ENCODE data around the gene FAM136A. TPM values are rescaled to one million over a fixed set of nuclear protein-coding genes. Genes with fewer than 3 reads are reported as not detected.

FAM136A gene
- total RNA-seq, result 100 to 1,000 TPM; 115 TPM

DNA sequence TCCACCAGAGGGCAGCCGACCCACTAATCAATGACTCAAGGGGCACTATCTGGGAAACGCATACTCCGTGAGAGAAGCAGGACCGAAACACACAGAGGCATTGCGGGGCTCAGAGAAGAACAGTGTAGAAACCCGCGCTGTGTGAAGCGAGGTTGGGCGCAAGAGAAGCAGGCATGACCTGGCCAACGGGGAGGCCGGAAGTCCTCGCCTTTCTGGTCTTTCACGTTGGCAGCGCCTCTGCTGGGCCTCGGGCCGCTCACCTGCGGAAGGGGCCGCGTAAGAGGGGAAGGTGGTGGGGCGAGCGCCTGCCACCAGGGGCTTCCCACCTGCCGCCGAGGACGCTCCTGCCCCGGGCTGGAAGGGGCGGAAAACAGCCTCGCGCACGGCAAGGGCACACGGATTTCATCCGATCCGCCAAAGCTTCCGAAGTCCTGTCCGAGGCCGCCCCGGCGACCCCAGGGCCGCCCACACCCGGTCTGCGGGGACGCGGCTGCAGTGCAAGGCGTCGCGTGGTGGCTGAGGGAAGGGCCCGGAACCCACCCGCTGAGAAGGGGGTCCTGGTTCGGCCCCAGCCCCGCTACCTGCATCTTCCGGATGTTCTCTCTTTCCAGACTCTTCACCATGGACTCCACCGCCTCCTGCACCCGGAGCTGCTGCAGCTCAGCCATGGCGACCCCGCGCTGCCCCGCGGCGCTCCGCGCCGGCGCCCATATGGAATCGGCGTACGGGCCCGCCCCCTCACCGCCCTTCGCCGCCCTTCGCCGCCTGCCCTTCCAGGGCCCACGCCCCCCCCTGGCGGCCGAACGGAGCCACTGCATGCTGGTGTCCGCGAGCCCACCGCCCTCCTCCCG is at the start of gene FAM136A:
FAM136A (minus strand) TSS at position 724 of the 851 bp plus-strand sequence; CDS start at position 668, 56 bp downstream.
- Mint-ChIP-seq H3K4me1 (peaks cover 32% of the 10 kb centered on the region), H3K27ac (peak within 1 kb of the TSS; percentile 91)

DNA sequence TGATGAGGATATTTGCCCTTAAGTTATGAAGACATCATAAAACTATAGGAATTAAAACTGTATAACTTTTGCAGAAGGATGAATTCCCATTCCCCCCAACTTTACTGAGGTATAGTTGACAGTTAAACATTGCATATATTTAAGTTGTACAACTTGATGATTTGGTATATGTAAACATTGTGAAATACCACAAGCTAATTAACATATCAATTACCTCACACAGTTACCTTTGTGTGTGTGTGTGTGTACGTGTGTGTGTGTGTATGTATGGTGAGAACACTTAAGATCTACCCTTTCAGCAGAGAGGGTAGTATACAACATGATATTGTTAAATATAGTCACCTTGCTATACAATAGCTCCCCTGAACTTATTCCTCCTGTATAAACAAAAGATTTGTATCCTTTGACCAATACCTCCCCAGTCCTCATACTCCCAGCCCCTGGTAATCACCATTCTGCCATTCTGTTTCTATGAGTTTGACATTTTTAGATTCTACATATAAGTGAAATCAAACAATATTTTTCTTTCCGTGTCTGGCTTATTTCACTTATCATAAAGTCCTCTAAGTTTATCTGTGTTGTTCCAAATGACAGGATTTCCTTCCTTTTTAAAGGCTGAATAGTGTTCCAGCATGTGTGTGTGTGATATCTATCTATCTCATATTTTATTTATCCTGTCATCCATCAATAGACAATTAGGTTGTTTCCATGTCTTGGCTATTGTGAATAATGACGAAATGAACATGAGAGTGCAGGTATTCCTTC is 48.2 kb upstream of the FAM136A start:
- Mint-ChIP-seq H3K4me3 (no peak overlapping the region), H3K4me1 (no peaks in the 10 kb centered on the region), H3K27ac (no peak overlapping the region), H3K36me3 (no peaks in the 10 kb centered on the region), H3K27me3 (peaks cover 9% of the 10 kb centered on the region), H3K9me3 (no peaks in the 10 kb centered on the region)
- no peak for DNase-seq

More for the DNA sequence above, at the start of gene FAM136A:
- no peaks in the 10 kb centered on the region for H3K27me3 Mint-ChIP-seq
- H3K4me3 Mint-ChIP-seq, result peak within 1 kb of the TSS; percentile 86
- H3K9me3 Mint-ChIP-seq, result peaks cover 1% of the 10 kb centered on the region
- DNase-seq, result peak; percentile 93
- peaks cover 32% of the 10 kb centered on the region for H3K36me3 Mint-ChIP-seq

DNA sequence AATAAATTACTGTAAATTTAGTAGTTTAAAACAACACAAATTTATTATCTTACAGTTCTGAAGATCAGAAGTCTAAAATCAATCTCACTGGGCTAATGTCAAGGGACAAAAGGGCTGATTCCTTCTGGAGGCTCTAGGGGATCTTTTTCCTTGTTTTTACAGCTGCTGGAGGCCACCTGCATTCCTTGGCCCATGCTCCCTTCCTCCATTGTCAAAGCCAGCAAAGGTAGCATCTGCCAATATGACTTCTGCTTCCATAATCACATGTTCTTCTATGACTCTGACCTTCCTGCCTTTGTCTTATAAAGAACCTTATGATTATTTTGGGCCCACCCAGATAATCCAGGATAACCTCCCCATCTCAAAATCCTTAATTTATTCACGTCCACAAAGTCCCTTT is 46.0 kb upstream of the FAM136A start:
- DNase-seq, result no peak
- Mint-ChIP-seq H3K27me3 (peaks cover 9% of the 10 kb centered on the region), H3K4me3 (no peak overlapping the region), H3K36me3 (no peaks in the 10 kb centered on the region), H3K27ac (no peak overlapping the region), H3K9me3 (no peaks in the 10 kb centered on the region), H3K4me1 (no peaks in the 10 kb centered on the region)

DNA sequence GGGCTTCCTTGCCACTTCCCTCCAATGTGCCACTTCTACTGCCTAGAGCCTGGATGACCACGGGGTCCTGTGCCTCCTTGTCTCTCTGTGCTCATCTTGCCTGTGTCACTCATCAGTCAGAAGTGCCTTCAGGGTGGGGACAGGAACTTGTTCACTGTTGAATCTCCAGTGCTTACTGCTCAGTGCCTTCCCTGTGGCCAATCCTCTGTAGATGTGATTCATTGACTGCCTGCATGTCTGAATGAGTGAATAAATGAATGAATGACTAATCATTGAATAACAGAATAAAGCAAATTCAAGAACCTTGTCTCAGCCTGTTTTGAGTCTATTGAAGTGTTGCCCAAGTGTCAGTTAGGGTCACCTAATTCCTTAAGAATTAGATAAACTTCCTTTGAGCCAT is 42.3 kb upstream of the FAM136A start:
- Mint-ChIP-seq H3K4me3 (no peak overlapping the region), H3K9me3 (no peaks in the 10 kb centered on the region), H3K27me3 (no peaks in the 10 kb centered on the region), H3K27ac (no peak overlapping the region), H3K4me1 (peaks cover 2% of the 10 kb centered on the region), H3K36me3 (no peaks in the 10 kb centered on the region)
- DNase-seq, result no peak

DNA sequence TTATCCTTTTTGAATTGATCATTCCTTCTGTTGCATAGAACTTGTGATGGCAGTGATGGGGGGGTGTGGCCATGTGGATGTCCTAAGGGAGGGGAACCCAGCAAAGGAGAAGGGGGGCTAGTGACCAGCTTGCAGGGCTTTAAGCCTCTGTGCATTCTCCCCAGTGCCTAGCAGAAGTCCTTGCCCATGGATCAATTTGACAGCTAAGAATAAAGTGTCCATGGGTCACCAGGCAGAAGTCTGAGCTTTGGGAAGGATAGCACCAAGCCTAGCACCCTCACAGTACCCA is 39.6 kb upstream of the FAM136A start:
- Mint-ChIP-seq H3K4me1 (peaks cover 2% of the 10 kb centered on the region), H3K36me3 (no peaks in the 10 kb centered on the region)

DNA sequence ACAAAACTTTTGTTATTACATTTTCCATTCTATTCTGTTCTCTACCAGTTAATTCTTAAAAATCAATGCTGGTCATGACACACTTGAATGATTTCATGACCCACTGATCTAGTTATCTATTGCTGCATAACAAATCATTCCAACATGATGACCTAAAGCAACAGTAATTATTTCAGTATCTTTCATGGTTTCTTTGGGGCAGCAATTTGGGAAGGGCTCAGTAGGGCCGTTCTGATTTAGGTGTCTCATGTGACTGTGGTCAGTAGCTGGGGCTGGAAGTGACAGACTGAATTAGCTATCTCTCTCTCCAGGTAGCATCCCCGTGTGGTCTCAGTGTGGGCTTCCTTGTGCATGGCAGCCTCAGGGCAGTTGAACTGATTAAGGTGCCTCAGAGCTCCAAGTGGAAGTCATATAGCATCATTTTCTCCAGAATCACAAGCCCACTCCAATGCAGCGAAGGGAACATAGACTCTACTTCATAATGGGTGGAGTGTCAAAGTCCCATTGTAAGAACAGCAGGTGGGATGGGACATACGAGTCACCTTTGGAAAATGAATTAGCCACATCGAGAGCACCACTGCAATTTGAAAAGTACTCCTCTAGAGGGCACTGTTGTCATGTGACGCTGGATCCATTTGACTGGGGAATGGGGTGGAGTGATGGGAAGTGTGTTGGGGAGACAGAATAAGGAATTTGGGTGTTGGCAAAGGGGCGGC is 39.1 kb upstream of the FAM136A start:
- no peak overlapping the region for H3K27ac Mint-ChIP-seq
- H3K4me1 Mint-ChIP-seq, result peaks cover 2% of the 10 kb centered on the region
- H3K36me3 Mint-ChIP-seq, result no peaks in the 10 kb centered on the region
- no peaks in the 10 kb centered on the region for H3K27me3 Mint-ChIP-seq
- peak; percentile 14 for DNase-seq
- no peak overlapping the region for H3K4me3 Mint-ChIP-seq
- no peaks in the 10 kb centered on the region for H3K9me3 Mint-ChIP-seq

More for the DNA sequence above, 39.6 kb upstream of the FAM136A start:
- DNase-seq, result no peak
- Mint-ChIP-seq H3K9me3 (no peaks in the 10 kb centered on the region), H3K27ac (no peak overlapping the region), H3K4me3 (no peak overlapping the region), H3K27me3 (no peaks in the 10 kb centered on the region)

DNA sequence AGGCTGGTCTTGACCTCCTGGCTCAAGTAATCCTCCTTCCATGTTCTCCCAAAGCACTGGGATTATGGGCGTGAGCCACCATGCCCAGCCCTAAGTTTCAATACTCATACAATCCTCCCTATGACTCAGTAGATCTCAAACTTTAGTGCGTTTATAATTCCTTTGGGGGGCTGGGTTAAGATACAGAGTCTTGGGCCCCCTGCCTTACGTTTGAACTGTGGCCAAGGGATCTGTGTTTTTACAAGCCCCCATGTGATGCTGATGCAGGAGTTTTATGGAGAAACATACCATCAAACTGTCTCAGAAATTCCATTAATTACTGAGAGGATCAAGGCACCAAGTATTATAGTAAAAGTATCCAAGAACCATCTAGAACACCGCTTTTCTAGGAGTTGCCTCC is 38.2 kb upstream of the FAM136A start:
- Mint-ChIP-seq H3K4me3 (no peak overlapping the region), H3K27me3 (no peaks in the 10 kb centered on the region), H3K27ac (no peak overlapping the region), H3K36me3 (no peaks in the 10 kb centered on the region), H3K9me3 (no peaks in the 10 kb centered on the region), H3K4me1 (peaks cover 2% of the 10 kb centered on the region)
- DNase-seq, result no peak

DNA sequence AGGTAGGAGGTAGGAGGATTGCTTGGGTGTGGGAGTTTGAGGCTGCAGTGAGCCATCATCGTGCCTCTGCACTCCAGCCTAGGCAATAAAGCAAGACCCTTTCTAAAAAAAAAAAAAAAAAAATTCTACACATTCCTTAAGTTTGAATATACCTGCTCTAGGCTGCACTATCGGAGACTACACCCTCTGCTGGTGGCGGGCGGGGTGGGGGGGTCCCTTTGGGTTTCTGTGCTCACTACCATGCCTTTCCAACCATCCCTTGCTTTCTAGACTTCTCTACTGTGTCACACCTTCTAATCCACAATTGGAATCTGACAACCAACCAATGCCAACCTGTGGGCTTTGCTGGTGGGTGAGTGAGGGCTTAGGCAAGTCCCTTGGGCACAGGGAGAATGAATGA is 34.7 kb upstream of the FAM136A start:
- H3K4me3 Mint-ChIP-seq, result no peak overlapping the region
- H3K36me3 Mint-ChIP-seq, result no peaks in the 10 kb centered on the region
- H3K4me1 Mint-ChIP-seq, result peaks cover 2% of the 10 kb centered on the region
- H3K27me3 Mint-ChIP-seq, result no peaks in the 10 kb centered on the region
- H3K9me3 Mint-ChIP-seq, result no peaks in the 10 kb centered on the region
- no peak overlapping the region for H3K27ac Mint-ChIP-seq
- no peak for DNase-seq

DNA sequence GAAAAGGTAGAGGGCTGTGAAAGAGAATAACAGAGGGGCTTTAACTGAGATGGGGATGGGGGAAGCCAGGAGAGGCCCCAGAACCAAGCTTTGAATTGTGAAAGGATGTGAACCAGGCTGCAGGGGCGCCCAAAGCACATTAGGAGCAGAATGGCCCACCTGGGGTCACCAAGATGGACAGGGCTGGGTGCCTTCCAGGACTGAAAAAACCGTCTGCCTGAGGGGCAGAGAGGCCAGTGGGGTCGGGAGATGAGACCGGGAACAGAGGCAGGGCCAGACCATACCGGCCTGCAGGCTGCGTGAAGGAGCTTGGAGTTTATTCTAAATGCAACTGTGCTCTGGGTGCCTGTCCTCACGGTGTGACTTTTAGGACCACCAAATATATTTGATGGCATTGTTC is 29.1 kb upstream of the FAM136A start:
- no peak for DNase-seq
- Mint-ChIP-seq H3K27me3 (no peaks in the 10 kb centered on the region), H3K4me1 (no peaks in the 10 kb centered on the region), H3K36me3 (no peaks in the 10 kb centered on the region), H3K27ac (peak overlapping the region; percentile 40), H3K9me3 (no peaks in the 10 kb centered on the region), H3K4me3 (no peak overlapping the region)

DNA sequence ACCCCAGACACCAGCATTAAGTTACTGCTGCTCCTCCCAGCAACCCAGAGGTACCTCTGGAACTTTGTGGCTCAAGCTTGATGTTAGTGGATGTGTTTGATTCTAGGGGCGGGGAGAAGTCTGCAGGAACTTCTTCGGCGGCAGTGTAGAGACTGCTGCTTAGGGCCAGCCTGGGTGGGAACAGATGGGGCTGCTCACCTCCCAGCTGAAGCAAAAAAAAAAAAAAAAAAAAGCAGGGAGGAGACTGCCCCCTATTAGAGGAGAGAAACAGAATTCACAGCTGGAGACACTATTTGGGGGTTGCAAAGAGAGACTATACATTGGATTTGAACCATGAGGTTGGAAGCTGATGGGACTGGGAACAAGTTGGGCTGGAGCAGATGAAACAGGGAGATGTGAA is 28.6 kb upstream of the FAM136A start:
- DNase-seq, result no peak
- Mint-ChIP-seq H3K9me3 (no peaks in the 10 kb centered on the region), H3K27me3 (no peaks in the 10 kb centered on the region)

DNA sequence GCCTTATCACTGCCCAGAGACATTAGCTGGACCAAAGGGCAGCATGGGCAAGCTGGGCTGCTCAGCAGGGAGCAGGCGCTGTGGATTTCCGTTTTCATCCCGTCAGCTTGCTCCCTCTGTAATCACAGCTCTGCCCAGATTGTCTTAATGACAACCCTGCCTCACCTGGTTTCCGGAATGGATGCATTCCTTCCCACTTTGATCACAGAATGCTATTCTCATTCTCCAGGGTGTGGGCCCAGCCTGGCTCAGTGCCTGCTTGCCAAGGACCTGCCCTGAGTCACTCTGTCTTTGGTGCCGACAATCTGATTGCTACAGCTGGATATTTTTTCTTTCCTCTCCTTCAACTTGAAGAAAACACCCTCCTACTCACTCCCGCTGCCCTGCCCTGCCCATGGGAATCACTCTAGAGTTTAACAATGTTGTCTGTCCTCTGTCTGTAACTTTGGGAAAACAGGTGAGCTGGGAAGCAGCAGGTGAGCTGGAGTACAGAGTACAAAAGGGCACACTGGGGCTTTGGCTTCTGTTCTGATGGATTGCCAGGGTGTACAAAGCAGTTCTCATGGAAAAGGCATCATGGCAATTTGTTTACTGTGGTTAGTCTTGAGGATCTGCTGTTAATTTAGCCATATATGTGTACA is 27.2 kb upstream of the FAM136A start:
- Mint-ChIP-seq H3K27ac (no peak overlapping the region), H3K9me3 (no peaks in the 10 kb centered on the region), H3K4me1 (no peaks in the 10 kb centered on the region), H3K27me3 (no peaks in the 10 kb centered on the region), H3K36me3 (no peaks in the 10 kb centered on the region), H3K4me3 (no peak overlapping the region)
- no peak for DNase-seq

More for the DNA sequence above, 28.6 kb upstream of the FAM136A start:
- no peaks in the 10 kb centered on the region for H3K36me3 Mint-ChIP-seq
- H3K4me1 Mint-ChIP-seq, result no peaks in the 10 kb centered on the region
- no peak overlapping the region for H3K4me3 Mint-ChIP-seq
- H3K27ac Mint-ChIP-seq, result no peak overlapping the region

DNA sequence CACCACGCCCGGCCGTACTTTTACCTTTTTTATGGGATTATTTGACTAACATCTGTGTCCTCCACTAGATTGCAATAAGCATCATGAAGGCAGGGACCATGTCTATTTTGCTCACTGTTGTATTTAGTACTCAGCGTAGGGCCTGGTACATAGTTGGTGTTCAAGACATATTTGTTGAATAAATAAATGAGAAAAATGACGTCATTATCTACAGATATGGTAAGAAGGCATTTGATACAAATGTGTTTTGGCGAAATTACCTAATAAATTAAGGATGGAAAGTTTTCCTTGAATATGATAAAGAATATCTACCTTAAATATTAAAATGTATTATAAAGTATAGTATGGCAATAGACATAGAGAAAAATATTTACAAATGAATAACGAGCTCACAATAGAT is 24.0 kb upstream of the FAM136A start:
- Mint-ChIP-seq H3K4me3 (no peak overlapping the region), H3K27ac (no peak overlapping the region), H3K36me3 (no peaks in the 10 kb centered on the region), H3K4me1 (peaks cover 7% of the 10 kb centered on the region), H3K27me3 (no peaks in the 10 kb centered on the region), H3K9me3 (no peaks in the 10 kb centered on the region)
- DNase-seq, result no peak

DNA sequence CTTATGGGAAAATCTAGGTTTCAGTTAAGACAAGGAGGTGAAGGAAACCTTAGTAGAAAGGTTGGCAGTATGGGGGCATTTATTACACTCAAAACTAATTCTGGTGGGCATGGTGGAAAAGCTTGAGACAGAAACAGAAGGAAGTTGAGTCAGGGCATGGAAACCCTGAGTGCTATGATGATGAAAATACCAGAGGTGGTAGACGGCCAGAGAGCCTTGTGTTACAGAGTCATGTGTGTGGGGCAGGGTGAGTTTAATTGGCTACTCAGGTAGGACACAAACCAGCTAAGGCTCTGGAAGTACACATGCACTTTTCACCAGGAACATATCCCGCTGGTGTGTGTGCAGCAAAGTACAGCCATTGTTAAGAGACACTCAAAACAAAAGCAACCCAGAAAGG is 20.7 kb upstream of the FAM136A start:
- Mint-ChIP-seq H3K36me3 (no peaks in the 10 kb centered on the region), H3K9me3 (no peaks in the 10 kb centered on the region), H3K27me3 (no peaks in the 10 kb centered on the region), H3K4me1 (peaks cover 7% of the 10 kb centered on the region), H3K4me3 (no peak overlapping the region), H3K27ac (no peak overlapping the region)
- DNase-seq, result no peak

DNA sequence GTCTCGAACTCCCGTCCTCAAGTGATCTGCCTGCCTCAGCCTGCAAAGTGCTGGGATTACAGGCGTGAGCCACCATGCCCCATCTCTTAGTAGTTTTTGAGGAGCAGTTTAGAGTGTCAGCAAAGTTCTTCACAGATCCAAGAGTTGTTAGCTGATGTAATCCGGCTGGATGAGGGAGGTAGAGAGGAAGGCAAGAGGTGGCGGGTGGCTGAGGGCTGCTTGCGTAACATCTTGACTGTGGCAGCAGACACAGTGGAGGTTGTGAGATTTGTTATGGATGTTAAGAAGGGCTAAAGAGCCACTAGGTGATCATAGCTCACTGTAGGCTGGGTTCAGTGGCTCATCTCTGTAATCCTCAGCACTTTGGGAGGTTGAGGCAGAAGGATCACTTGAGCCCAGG is 19.5 kb upstream of the FAM136A start:
- no peak overlapping the region for H3K27ac Mint-ChIP-seq
- H3K4me1 Mint-ChIP-seq, result peaks cover 10% of the 10 kb centered on the region
- no peaks in the 10 kb centered on the region for H3K36me3 Mint-ChIP-seq
- H3K27me3 Mint-ChIP-seq, result no peaks in the 10 kb centered on the region
- H3K9me3 Mint-ChIP-seq, result no peaks in the 10 kb centered on the region
- DNase-seq, result no peak
- H3K4me3 Mint-ChIP-seq, result no peak overlapping the region

DNA sequence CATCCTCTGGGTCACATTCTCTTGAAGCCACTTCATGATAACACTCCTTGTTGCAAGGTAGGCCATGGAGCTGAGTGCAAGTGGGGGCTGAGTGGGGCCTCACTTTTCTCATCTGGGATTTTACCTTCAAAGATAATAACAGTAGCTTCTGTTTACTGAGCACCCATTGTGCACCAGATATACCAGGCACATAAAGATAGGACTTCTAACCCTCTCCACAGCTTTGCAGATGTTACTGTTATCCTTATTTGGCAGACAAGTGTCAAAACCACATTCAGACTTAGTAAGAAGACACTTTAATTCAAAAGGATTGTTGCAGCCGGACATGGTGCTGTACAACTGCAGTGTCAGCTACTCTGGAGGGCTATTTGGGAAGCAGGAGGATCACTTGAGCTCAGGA is 12.8 kb upstream of the FAM136A start:
- no peak for DNase-seq
- peaks cover 6% of the 10 kb centered on the region for H3K4me1 Mint-ChIP-seq
- no peaks in the 10 kb centered on the region for H3K27me3 Mint-ChIP-seq
- H3K4me3 Mint-ChIP-seq, result no peak overlapping the region
- H3K36me3 Mint-ChIP-seq, result no peaks in the 10 kb centered on the region
- no peak overlapping the region for H3K27ac Mint-ChIP-seq
- no peaks in the 10 kb centered on the region for H3K9me3 Mint-ChIP-seq
